ENCODE results near the gene TEDC1.

TEDC1 gene

GRCh38 chr14:105458010-105458409 lies 33.0 kb upstream of the TEDC1 start:
- DNase-seq, result no peak

- DNase-seq, result no peak
Observed at GRCh38 chr14:105458571-105458970, 32.5 kb upstream of the TEDC1 start.

GRCh38 chr14:105460116-105460515 lies 30.9 kb upstream of the TEDC1 start:
- DNase-seq, result no peak

DNA sequence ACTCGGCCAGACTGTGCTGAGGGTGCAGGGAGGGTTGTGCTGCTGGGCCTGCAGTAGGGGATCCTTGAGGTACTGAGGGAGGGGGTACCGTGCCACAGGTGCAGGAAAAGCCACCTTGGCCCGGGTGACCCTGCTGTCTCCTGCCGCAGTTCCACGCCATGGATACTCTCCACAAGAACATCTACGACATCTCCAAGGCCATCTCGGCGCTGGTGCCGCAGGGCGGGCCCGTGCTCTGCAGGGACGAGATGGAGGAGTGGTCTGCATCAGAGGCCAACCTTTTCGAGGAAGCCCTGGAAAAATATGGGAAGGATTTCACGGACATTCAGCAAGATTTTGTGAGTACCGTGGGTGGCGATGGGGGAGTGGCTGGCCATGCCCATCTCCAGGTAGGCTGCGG lies 30.4 kb upstream of the TEDC1 start:
- no peak for DNase-seq

DNA sequence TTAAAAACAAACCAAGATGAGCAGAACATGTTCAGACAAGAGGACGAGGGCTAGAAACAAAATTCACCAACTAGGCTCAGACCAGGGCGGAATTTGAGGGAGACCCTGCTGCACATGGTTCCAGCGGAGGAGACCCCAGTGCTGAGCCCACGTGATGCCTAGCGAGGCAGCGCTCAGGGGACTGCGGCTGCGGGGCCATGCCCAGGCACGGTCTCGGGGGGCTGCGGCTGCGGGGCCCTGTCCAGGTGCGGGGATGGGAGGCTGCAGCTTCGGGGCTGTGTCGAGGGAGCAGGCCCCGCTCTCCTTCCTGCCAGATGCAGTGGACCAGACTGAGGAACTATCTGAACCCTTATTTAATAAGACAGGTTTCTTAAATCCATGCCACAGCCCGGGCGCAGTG lies 29.1 kb upstream of the TEDC1 start:
- no peak for DNase-seq

- DNase-seq, result no peak
Observed at GRCh38 chr14:105464501-105464900, 26.5 kb upstream of the TEDC1 start.

DNA sequence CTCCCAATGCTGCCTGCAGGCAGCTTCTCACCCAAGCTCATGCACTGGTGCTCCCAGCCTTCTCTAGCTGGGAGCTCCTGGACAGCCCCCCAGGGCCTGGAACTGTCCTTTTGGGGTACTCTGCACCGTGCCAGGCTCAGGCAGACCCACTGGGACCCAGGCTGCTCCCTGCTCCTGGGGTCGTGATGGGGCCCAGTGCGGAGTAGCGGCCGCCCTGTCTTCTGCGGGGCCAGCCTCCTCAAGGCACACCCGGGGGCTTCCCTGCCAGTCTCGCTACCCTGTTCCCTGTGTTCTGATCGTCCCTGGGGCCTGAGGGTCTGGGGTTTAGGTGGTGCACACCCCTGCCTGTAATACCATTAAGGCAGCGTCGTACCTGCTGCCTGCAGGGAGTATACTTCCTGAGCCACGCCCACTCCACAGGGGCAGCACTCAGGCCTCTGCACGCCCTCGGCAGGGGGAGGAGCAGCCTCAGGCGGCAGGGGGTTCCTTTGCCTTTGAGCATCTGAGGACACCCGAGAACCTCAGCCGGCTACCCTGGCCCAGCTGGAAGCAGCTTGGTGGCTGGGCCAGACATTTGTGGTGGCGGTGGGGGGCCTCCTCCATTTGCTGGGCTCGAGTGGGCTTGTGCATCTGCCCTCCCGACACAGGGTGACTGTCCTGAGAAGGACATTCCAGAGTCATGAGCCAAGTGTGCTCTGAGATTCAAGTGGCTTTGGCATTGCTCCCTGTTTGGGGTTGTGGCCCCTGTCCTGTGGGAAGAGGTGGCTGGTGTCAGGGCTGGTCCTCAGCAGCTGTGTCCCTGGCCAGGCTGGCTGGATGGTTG lies 25.6 kb upstream of the TEDC1 start:
- DNase-seq, result peak; percentile 19

- no peak for DNase-seq
Observed at GRCh38 chr14:105466531-105467248, 24.4 kb upstream of the TEDC1 start.

- DNase-seq, result no peak
Observed at GRCh38 chr14:105467249-105467941, 23.7 kb upstream of the TEDC1 start.

DNA sequence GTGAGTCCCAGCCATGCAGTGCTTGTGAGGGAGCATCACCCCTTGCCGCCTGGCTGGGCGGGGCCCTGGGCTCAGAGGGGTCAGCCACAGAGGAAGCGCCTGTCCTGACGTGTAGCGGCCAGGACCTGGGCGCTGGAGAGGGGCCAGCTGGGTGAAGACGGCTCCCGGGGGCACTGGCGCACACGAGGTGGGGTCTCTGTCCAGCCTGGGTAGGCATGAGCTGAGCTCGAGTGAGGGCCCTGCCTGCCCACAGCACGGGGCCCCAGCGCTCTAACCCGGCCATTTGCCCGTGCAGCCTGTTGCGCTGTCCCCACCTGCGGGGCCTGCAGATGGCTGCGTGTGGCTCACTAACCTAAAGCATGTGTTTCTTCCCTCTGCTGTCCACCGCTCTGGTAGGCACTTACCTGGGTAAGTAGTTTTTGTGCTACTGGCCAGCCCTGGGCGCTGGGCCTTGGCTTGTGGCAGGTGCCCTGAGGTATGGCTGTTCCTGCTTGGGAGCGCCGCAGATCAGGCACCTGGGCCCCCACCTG lies 23.0 kb upstream of the TEDC1 start:
- no peak for DNase-seq

DNA sequence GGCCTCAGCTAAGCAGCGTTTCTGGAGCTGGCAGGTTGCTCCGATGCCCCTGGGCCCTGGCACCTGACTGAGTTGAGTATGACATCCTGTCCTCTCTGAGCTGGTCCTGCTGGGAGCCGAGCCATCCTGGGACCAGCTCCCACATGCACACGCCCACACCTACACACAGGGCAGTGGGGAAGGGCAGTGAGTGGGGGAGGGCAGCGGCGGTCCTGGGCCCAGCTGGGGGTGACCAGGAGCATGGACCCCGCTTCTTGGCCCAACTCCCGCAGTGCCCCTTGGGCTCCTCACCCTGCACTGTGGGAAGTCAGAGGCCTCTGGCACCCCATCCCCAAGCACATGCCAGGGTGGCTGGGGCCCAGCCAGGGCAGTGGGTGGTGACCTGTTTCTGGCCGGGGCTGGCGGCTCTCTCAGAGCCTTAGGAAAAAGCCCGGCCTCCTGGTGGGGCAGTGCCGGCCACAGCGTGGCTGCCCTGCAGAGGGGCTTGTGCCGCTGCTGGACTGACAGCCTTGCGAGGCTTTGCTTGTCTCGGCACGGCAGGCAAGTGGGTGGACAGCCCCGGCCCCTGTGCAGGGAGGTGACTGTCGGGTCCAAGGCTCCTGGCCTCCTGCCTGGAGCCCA lies 22.3 kb upstream of the TEDC1 start:
- DNase-seq, result no peak

DNA sequence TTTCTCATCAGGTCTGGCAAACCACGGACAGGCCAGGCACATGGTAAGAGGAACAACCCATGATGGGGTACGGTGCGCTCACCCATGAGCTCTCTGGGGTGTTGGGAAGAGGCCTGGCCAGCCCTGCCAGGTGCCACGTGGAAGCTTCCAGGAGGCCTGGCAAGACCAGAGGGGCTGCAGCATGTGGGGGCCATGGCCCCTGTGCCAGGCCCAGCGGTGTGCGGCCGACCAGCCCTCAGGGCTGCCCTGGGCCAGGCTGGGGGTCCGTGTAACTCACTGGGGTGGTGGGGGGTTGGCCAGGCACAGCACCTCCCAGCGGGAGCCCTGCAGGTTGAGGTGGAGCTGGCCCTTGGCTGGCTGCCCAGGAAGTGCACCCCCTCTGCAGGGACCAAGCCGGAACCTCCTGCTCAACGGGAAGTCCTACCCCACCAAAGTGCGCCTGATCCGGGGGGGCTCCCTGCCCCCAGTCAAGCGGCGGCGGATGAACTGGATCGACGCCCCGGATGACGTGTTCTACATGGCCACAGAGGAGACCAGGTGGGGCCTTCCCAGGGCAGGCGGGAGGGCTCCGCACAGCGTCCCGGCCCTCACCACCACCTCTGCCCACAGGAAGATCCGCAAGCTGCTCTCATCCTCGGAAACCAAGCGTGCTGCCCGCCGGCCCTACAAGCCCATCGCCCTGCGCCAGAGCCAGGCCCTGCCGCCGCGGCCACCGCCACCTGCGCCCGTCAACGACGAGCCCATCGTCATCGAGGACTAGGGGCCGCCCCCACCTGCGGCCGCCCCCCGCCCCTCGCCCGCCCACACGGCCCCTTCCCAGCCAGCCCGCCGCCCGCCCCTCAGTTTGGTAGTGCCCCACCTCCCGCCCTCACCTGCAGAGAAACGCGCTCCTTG lies 21.3 kb upstream of the TEDC1 start:
- DNase-seq, result no peak

GRCh38 chr14:105470350-105471296 lies 20.4 kb upstream of the TEDC1 start:
- DNase-seq, result peak; percentile 56

DNA sequence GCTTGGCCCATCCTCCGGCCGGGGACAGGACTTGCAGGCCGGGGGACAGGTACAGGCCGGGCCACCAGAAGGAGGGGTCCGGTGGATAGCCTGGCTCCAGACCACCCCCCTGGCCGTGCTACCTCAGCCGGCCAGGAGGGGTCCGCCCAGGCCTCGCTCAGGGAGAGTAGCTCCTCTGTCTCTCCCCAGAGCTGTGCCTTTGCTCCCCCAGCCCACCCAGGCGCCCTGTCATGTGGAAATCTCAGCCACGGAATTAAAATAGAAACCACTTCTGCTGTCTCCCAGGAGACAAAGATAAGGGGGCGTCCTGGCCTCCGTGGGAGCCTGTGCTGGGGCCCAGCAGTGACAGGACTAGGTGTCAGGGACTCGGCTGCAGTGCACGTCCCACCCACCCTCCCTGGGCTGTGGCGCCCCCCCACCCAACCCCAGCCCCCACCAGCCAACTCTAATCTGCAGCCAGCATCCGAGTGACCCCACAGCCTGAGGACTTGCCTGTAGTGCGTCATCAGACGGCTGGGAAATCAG lies 19.7 kb upstream of the TEDC1 start:
- DNase-seq, result no peak

DNA sequence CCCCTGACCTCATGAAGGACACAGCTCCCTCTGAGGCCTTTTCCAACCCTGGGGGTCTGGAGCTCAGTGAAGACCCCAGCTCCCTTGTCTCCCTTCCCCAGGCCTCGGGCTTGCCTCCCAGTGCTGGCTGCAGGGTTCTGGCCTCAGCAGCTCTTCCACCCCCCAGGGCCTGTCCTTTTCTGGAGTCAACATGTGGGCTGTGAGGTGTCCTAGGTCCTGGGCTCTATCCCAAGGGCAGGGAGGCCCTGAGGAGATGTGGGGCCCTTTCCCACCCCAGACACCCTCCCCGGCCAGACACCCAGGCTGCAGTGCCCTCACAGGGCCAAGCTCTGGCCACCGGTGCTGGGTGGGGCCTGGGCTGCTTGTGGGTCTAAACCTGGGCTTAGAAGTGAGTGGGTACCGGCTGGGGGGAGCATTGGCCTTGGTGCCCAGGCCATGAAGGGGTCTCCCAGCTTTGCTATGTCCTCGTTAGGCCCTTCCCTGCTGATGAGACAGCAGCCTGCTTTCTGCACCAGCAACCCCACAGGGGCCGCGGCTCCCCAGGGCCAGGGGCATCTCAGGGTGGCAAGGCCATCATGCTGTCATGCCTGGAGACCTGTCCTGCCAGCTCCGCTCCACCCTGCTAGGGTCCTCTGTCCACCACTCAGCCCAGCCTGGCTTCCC lies 19.1 kb upstream of the TEDC1 start:
- no peak for DNase-seq

DNA sequence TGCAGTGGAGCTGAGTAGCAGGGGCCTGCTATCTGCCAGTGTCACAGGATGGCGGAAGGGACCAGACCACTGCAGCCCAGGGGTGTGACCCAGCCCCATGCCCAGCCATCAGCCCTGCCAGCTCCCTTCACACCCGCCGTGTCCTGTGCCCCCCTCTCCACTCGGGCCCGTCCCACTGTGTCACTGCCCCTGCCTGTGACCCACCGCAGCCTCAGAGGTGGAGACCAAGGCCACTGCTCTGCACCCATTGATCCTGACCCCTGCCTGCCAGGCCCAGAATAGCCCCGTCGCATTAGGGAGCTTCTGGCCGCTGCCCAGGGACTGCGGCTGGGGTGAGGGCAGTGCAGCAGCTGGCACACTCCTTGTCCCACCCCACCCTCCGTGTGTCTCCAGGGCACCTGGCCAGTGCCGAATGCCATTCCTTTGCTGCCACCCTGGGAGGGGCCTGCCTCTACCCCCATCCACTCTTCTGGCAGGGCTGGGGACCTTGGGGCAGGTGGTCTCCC lies 18.5 kb upstream of the TEDC1 start:
- no peak for DNase-seq

- peak; percentile 30 for DNase-seq
Observed at GRCh38 chr14:105473033-105473676, 17.9 kb upstream of the TEDC1 start.

- peak; percentile 95 for DNase-seq
Observed at GRCh38 chr14:105473677-105474482, 17.2 kb upstream of the TEDC1 start.
